Measurements from ENCODE around the gene TMEM88.
A peak's percentile ranks its signal among the peaks of the same experiment; 100 is the strongest.

The TMEM88 gene

GRCh38 chr17:7844292-7845154 lies 10.3 kb upstream of the TMEM88 start:
- Histone ChIP-seq H3K9me3 (ENCODE audit: control insufficient read depth, insufficient read depth, low read length) (no peaks in the 10 kb centered on the region), H3K9ac (ENCODE audit: low read depth, low read length) (peak overlapping the region; percentile 80), H3K36me3 (ENCODE audit: insufficient read depth, low read length) (no peaks in the 10 kb centered on the region), H3K4me1 (ENCODE audit: insufficient read depth, low read length) (no peaks in the 10 kb centered on the region; the same call in 1 of the 2 replicates)

- H3K4me1 ChIP-seq (ENCODE audit: insufficient read depth, low read length): no peaks in the 10 kb centered on the region; the same call in 1 of the 2 replicates
- no peaks in the 10 kb centered on the region for H3K36me3 ChIP-seq (ENCODE audit: insufficient read depth, low read length)
- no peaks in the 10 kb centered on the region for H3K9me3 ChIP-seq (ENCODE audit: control insufficient read depth, insufficient read depth, low read length)
- peak overlapping the region; percentile 80; the same call in 1 of the 2 replicates for H3K9ac ChIP-seq (ENCODE audit: low read depth, low read length)
These were observed 9.4 kb upstream of the TMEM88 start for GRCh38 chr17:7845359-7846062.

GRCh38 chr17:7846063-7846735 lies 8.7 kb upstream of the TMEM88 start:
- H3K9ac ChIP-seq (ENCODE audit: low read depth, low read length): no peak overlapping the region
- no peaks in the 10 kb centered on the region for H3K36me3 ChIP-seq (ENCODE audit: insufficient read depth, low read length)
- no peaks in the 10 kb centered on the region for H3K9me3 ChIP-seq (ENCODE audit: control insufficient read depth, insufficient read depth, low read length)
- no peaks in the 10 kb centered on the region; the same call in 1 of the 2 replicates for H3K4me1 ChIP-seq (ENCODE audit: insufficient read depth, low read length)

- Histone ChIP-seq H3K36me3 (ENCODE audit: insufficient read depth, low read length) (no peaks in the 10 kb centered on the region), H3K9me3 (ENCODE audit: control insufficient read depth, insufficient read depth, low read length) (no peaks in the 10 kb centered on the region), H3K4me1 (ENCODE audit: insufficient read depth, low read length) (no peaks in the 10 kb centered on the region; the same call in 1 of the 2 replicates), H3K9ac (ENCODE audit: low read depth, low read length) (no peak overlapping the region)
These were observed 7.9 kb upstream of the TMEM88 start for GRCh38 chr17:7846765-7847661.

- H3K9me3 ChIP-seq (ENCODE audit: control insufficient read depth, insufficient read depth, low read length): no peaks in the 10 kb centered on the region
- no peak overlapping the region for H3K9ac ChIP-seq (ENCODE audit: low read depth, low read length)
- H3K36me3 ChIP-seq (ENCODE audit: insufficient read depth, low read length): no peaks in the 10 kb centered on the region
- H3K4me1 ChIP-seq (ENCODE audit: insufficient read depth, low read length): no peaks in the 10 kb centered on the region; the same call in 1 of the 2 replicates
These were observed 6.7 kb upstream of the TMEM88 start for GRCh38 chr17:7848131-7848579.

- Histone ChIP-seq H3K9me3 (ENCODE audit: control insufficient read depth, insufficient read depth, low read length) (no peaks in the 10 kb centered on the region), H3K4me1 (ENCODE audit: insufficient read depth, low read length) (no peaks in the 10 kb centered on the region; the same call in 1 of the 2 replicates), H3K9ac (ENCODE audit: low read depth, low read length) (no peak overlapping the region), H3K36me3 (ENCODE audit: insufficient read depth, low read length) (no peaks in the 10 kb centered on the region)
These were observed 6.1 kb upstream of the TMEM88 start for GRCh38 chr17:7848739-7849129.

- Histone ChIP-seq H3K36me3 (ENCODE audit: insufficient read depth, low read length) (no peaks in the 10 kb centered on the region), H3K4me1 (ENCODE audit: insufficient read depth, low read length) (no peaks in the 10 kb centered on the region; the same call in 1 of the 2 replicates), H3K9me3 (ENCODE audit: control insufficient read depth, insufficient read depth, low read length) (no peaks in the 10 kb centered on the region), H3K9ac (ENCODE audit: low read depth, low read length) (no peak overlapping the region)
These were observed 5.6 kb upstream of the TMEM88 start for GRCh38 chr17:7849130-7849750.

- no peaks in the 10 kb centered on the region; the same call in 1 of the 2 replicates for H3K4me1 ChIP-seq (ENCODE audit: insufficient read depth, low read length)
- no peak overlapping the region for H3K9ac ChIP-seq (ENCODE audit: low read depth, low read length)
- H3K9me3 ChIP-seq (ENCODE audit: control insufficient read depth, insufficient read depth, low read length): no peaks in the 10 kb centered on the region
- H3K36me3 ChIP-seq (ENCODE audit: insufficient read depth, low read length): no peaks in the 10 kb centered on the region
These were observed 4.9 kb upstream of the TMEM88 start for GRCh38 chr17:7849751-7850504.

GRCh38 chr17:7850701-7851437 lies 4.0 kb upstream of the TMEM88 start:
- Histone ChIP-seq H3K9ac (ENCODE audit: low read depth, low read length) (peak overlapping the region; percentile 50; the same call in 1 of the 2 replicates), H3K9me3 (ENCODE audit: control insufficient read depth, insufficient read depth, low read length) (no peaks in the 10 kb centered on the region), H3K36me3 (ENCODE audit: insufficient read depth, low read length) (no peaks in the 10 kb centered on the region), H3K4me1 (ENCODE audit: insufficient read depth, low read length) (peaks cover 3% of the 10 kb centered on the region; the same call in 1 of the 2 replicates)

GRCh38 chr17:7851438-7852261 lies 3.2 kb upstream of the TMEM88 start:
- H3K9me3 ChIP-seq (ENCODE audit: control insufficient read depth, insufficient read depth, low read length): no peaks in the 10 kb centered on the region
- H3K36me3 ChIP-seq (ENCODE audit: insufficient read depth, low read length): no peaks in the 10 kb centered on the region
- peak overlapping the region; percentile 50 for H3K9ac ChIP-seq (ENCODE audit: low read depth, low read length)
- H3K4me1 ChIP-seq (ENCODE audit: insufficient read depth, low read length): peaks cover 5% of the 10 kb centered on the region; the same call in 1 of the 2 replicates

GRCh38 chr17:7852262-7852670 lies 2.6 kb upstream of the TMEM88 start:
- Histone ChIP-seq H3K9ac (ENCODE audit: low read depth, low read length) (no peak overlapping the region), H3K4me1 (ENCODE audit: insufficient read depth, low read length) (peaks cover 5% of the 10 kb centered on the region; the same call in 1 of the 2 replicates), H3K9me3 (ENCODE audit: control insufficient read depth, insufficient read depth, low read length) (no peaks in the 10 kb centered on the region), H3K36me3 (ENCODE audit: insufficient read depth, low read length) (no peaks in the 10 kb centered on the region)

Data from ES-I3 (cell line).